HepG2 (cell line): ENCODE results near the gene IZUMO4. TPM values are rescaled to one million over a fixed set of nuclear protein-coding genes. Genes with fewer than 3 reads are reported as not detected.

Source experiments
- ATAC-seq: fragments of 200-7000 bp; cut with Tn5 transposase; 3 replicates; pipeline ENCODE4 v1.9.1; 2020; ENCODE audit warnings: mild to moderate bottlenecking, moderate library complexity
- BruUV-seq: library from RNA; stranded (reverse); fragments of 400-500 nt; replicated peaks from 2 replicates; lab custom pipeline; 2021; lab: Mats Ljungman, UMichigan
- CTCF ChIA-PET: fragments of 300-600 bp; formaldehyde crosslinking; extraction: SDS; loops from one replicate; lab custom pipeline; 2021; ENCODE audit warnings: low total read pairs, inconsistent platforms, low intra/inter-chr PET ratio; lab: Yijun Ruan, JAX
- POLR2A ChIA-PET: fragments of 350-600 bp; sonication (Branson Sonifier 250); formaldehyde crosslinking; loops from one replicate; lab custom pipeline; 2020; ENCODE audit warnings: antibody characterized with exemption, inconsistent platforms; lab: Yijun Ruan, JAX
- DNase-seq: peaks from one replicate; pipeline ENCODE4 v3.0.0-alpha.2; 2015; ENCODE audit warnings: low spot score
- FAIRE-seq: peaks from 3 replicates; lab custom pipeline; 2011; peaks lifted over from hg19 to GRCh38; lab: Jason Lieb, UNC
- H2AFZ ChIP-seq: one replicate; pipeline ENCODE4 v1.6.1; 2011; ENCODE audit warnings: low read length, inconsistent platforms
- H3K27ac ChIP-seq: fragments of 300-600 bp; 3 replicates; pipeline ENCODE4 v1.8.0; 2011; ENCODE audit warnings: mixed run types, mild to moderate bottlenecking, mixed read lengths, low read length, inconsistent platforms; ENCODE audit not compliant: insufficient read depth; ENCODE audit errors: extremely low read length
- H3K27me3 ChIP-seq, 2 experiments: fragments of 200-600 bp in 1 of 2; 2 replicates in 1 of 2; 3 replicates in 1 of 2; pipeline versions ENCODE4 v1.6.0 to v1.8.0; 2011; ENCODE audit warnings: low read length in 2 of 2, mild to moderate bottlenecking in 2 of 2, moderate library complexity in 2 of 2, inconsistent platforms in 1 of 2; ENCODE audit not compliant: insufficient read depth in 2 of 2, control insufficient read depth in 1 of 2
- H3K36me3 ChIP-seq, 2 experiments: fragments of 200-600 bp in 1 of 2; replicated peaks in 1 of 2; 2 replicates in 1 of 2; 3 replicates in 1 of 2; pipeline versions ENCODE4 v1.5.1 to v1.8.0; 2011; ENCODE audit warnings: low read length in 2 of 2, inconsistent platforms in 1 of 2; ENCODE audit not compliant: insufficient read depth in 2 of 2, control insufficient read depth in 1 of 2
- H3K4me1 ChIP-seq: 2 replicates; pipeline ENCODE4 v1.5.1; 2012; ENCODE audit warnings: low read length, inconsistent platforms; ENCODE audit not compliant: insufficient read depth
- H3K4me2 ChIP-seq: 2 replicates; pipeline ENCODE4 v1.6.0; 2011; ENCODE audit warnings: low read depth, low read length, inconsistent platforms
- H3K4me3 ChIP-seq, 3 experiments: fragments of 200-600 bp in 1 of 3; sonication (generic), shearing (Covaris generic) in 1 of 3; replicated peaks in 1 of 3; 2 replicates each; pipeline ENCODE4 v1.5.1; 2011 to 2016; ENCODE audit warnings: low read length in 3 of 3, inconsistent platforms in 2 of 3, low read depth in 2 of 3, mild to moderate bottlenecking in 2 of 3, control low read depth in 1 of 3, mixed read lengths in 1 of 3; ENCODE audit not compliant: insufficient read depth in 1 of 3
- H3K79me2 ChIP-seq: one replicate; pipeline ENCODE4 v1.6.1; 2011; ENCODE audit warnings: low read length, inconsistent platforms; ENCODE audit not compliant: insufficient read depth
- H3K9ac ChIP-seq: 2 replicates; pipeline ENCODE4 v1.6.0; 2011; ENCODE audit warnings: mild to moderate bottlenecking, low read depth, low read length, inconsistent platforms; ENCODE audit not compliant: insufficient read depth
- H3K9me3 ChIP-seq: 2 replicates; pipeline ENCODE4 v1.5.1; 2012; ENCODE audit warnings: mild to moderate bottlenecking, low read length
- H4K20me1 ChIP-seq: 2 replicates; pipeline ENCODE4 v1.6.0; 2011; ENCODE audit warnings: inconsistent platforms, mild to moderate bottlenecking, low read length, moderate library complexity; ENCODE audit not compliant: insufficient read depth
- AGO2 ChIP-seq: fragments of 200-400 bp; formaldehyde crosslinking; optimal IDR thresholded peaks from 2 replicates; pipeline ENCODE3; 2017; ENCODE audit warnings: mild to moderate bottlenecking, low read depth, low read length, moderate library complexity
- KLF6 ChIP-seq: IDR thresholded peaks from 2 replicates; pipeline ENCODE4 v1.8.0; 2016; ENCODE audit warnings: missing biosample characterization, missing genetic modification reagents
- POLR2G ChIP-seq: fragments of 200-400 bp; formaldehyde crosslinking; IDR thresholded peaks from 2 replicates; pipeline ENCODE4 v1.6.1; 2018; ENCODE audit warnings: mild to moderate bottlenecking, low read depth, low read length, moderate library complexity
- U2AF2 ChIP-seq: fragments of 200-400 bp; formaldehyde crosslinking; IDR thresholded peaks from 2 replicates; pipeline ENCODE4 v1.6.1; 2017; ENCODE audit warnings: low read depth, mild to moderate bottlenecking, low read length
- ZFP37 ChIP-seq: sonication (generic); formaldehyde crosslinking; IDR thresholded peaks from 2 replicates; pipeline ENCODE4 v1.4.0; 2020; ENCODE audit warnings: missing genetic modification reagents, borderline replicate concordance
- WGBS: methylation state at CpG from one replicate; pipeline ENCODE4 v1.1.6; 2017; ENCODE audit warnings: low lambda C conversion rate; 5-methylcytosine and 5-hydroxymethylcytosine counted together
- in situ Hi-C: cut with HindIII; loops from 2 replicates; pipeline ENCODE4 v1.10.0; 2017; ENCODE audit warnings: low pct_unique_long_range_greater_than_20kb; ENCODE audit not compliant: extremely low pct_ligation_motif_present
- intact Hi-C: fragments of 100-400 bp; cut with micrococcal nuclease; formaldehyde crosslinking; loops from one replicate; pipeline ENCODE4 v1.10.0; 2022; ENCODE audit not compliant: unreplicated experiment
- polyA plus RNA-seq, 8 experiments: library from polyadenylated mRNA; depleted of rRNA in 3 of 8; stranded (reverse) in 7 of 8; unstranded in 1 of 8; fragments of >200 nt; fragmentation: Illumina TruSeq in 4 of 8; extraction: Trizol in 4 of 8; gene quantifications; 2 replicates each; pipeline versions ENCODE4 v1.2.1 to v1.2.3, GENCODE V29; 2011 to 2016; ENCODE audit warnings: low read depth in 4 of 8, missing spikeins in 1 of 8, mixed read lengths in 1 of 8; ENCODE audit not compliant: insufficient read depth in 1 of 8
- total RNA-seq, 5 experiments: library from RNA; depleted of rRNA; stranded (reverse); fragments of >200 nt; fragmentation: Illumina TruSeq; extraction: Trizol; gene quantifications; 2 replicates each; pipeline ENCODE4 v1.2.3, GENCODE V29; 2016; ENCODE audit warnings: low read depth in 1 of 5
- TF ChIP-seq, protein P1 (sequence below): sonication (generic); formaldehyde crosslinking; IDR thresholded peaks from 2 replicates; pipeline ENCODE4 v1.9.0; 2021; ENCODE audit warnings: missing genetic modification reagents, borderline replicate concordance

Gene IZUMO4
- total and polyA plus RNA-seq, 2 of the 13 experiments (the other 11 are each of a cell fraction or from before 2014, with no cell fraction given): 0.77 to 3.9 TPM

DNA sequence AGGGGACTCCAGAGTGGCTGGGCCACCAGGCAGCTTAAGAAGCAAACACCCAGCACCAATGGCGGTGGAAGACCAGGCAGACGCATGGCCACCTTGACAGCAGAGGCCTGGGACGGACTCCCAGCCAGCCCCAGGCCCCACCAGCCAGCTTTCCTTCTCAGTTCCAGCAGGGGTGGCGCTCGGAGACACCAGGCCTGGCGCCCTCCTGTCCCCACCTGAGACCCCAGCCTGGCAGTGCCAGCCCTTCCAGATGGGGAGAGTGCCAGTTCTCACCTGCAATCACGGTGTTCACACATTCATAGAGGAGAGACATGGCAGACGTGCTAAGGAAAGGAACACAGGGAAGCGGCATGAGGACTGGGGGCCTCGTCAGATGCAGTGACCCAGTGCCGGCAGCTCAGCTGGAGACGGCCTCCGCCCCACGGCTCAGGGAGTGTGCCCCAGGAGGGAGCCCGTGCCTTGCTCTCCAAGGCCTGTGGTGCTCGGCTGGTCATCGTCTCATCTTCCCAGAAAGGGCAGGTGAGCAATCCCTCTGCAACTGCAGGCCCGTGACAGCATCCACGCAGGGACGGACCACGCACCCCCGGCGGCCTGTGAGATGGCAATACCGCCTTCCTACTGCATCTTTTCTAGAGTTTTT, 30.3 kb downstream of the IZUMO4 start:
- Histone ChIP-seq H3K36me3 (peaks cover 29 to 61% of the 10 kb centered on the region in 2 experiments), H3K4me1 (no peaks in the 10 kb centered on the region), H2AFZ (no peak overlapping the region), H4K20me1 (no peaks in the 10 kb centered on the region), H3K27ac (no peak overlapping the region), H3K79me2 (no peaks in the 10 kb centered on the region), H3K9ac (no peak overlapping the region), H3K9me3 (no peaks in the 10 kb centered on the region), H3K4me2 (no peak overlapping the region), H3K4me3 (no peak overlapping the region), H3K27me3 (no peaks in the 10 kb centered on the region)
- CTCF ChIA-PET: no interaction called here
- TF ChIP-seq, protein P1, sequence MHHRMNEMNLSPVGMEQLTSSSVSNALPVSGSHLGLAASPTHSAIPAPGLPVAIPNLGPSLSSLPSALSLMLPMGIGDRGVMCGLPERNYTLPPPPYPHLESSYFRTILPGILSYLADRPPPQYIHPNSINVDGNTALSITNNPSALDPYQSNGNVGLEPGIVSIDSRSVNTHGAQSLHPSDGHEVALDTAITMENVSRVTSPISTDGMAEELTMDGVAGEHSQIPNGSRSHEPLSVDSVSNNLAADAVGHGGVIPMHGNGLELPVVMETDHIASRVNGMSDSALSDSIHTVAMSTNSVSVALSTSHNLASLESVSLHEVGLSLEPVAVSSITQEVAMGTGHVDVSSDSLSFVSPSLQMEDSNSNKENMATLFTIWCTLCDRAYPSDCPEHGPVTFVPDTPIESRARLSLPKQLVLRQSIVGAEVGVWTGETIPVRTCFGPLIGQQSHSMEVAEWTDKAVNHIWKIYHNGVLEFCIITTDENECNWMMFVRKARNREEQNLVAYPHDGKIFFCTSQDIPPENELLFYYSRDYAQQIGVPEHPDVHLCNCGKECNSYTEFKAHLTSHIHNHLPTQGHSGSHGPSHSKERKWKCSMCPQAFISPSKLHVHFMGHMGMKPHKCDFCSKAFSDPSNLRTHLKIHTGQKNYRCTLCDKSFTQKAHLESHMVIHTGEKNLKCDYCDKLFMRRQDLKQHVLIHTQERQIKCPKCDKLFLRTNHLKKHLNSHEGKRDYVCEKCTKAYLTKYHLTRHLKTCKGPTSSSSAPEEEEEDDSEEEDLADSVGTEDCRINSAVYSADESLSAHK: no peak
- no peak for TF ChIP-seq ZFP37 (CRISPR knock-in tag)
- no peak for TF ChIP-seq U2AF2
- TF ChIP-seq AGO2: peak; percentile 69
- TF ChIP-seq KLF6 (CRISPR knock-in tag): no peak
- 0 out of 2 replicates have a peak, but pooled peaks have one; percentile 14 for TF ChIP-seq POLR2G
- ATAC-seq (no peak), FAIRE-seq (no peak), DNase-seq (no peak)
- WGBS: 99% methylated on average over 11 of the region's 24 CpGs
- BruUV-seq: no TSS peak
- in situ Hi-C loops (no loop called here), intact Hi-C loops (no loop called here)
- POLR2A ChIA-PET: no interaction called here
